ENCODE measurements around the gene UROC1. TPM values are rescaled to one million over a fixed set of nuclear protein-coding genes. Genes with fewer than 3 reads are reported as not detected.

Gene UROC1
- total and polyA plus RNA-seq, 3 donors from 2014 or later = 0.25 to 1.0 (median 0.34) TPM

GRCh38 chr3:126496894-126497850 is 20.4 kb downstream of the UROC1 start:
- Histone ChIP-seq H3K4me3 (no peak overlapping the region), H3K27me3 (no peaks in the 10 kb centered on the region), H3K27ac (no peak overlapping the region), H3K36me3 (ENCODE audit: low read depth, missing control alignments) (no peaks in the 10 kb centered on the region), H3K4me1 (no peaks in the 10 kb centered on the region), H3K9me3 (no peaks in the 10 kb centered on the region)
- WGBS, 2 donors = 81 to 82% methylated on average over 14 to 21 of the region's 21 CpGs
- DNase-seq = no peak
- TF ChIP-seq, protein P1, sequence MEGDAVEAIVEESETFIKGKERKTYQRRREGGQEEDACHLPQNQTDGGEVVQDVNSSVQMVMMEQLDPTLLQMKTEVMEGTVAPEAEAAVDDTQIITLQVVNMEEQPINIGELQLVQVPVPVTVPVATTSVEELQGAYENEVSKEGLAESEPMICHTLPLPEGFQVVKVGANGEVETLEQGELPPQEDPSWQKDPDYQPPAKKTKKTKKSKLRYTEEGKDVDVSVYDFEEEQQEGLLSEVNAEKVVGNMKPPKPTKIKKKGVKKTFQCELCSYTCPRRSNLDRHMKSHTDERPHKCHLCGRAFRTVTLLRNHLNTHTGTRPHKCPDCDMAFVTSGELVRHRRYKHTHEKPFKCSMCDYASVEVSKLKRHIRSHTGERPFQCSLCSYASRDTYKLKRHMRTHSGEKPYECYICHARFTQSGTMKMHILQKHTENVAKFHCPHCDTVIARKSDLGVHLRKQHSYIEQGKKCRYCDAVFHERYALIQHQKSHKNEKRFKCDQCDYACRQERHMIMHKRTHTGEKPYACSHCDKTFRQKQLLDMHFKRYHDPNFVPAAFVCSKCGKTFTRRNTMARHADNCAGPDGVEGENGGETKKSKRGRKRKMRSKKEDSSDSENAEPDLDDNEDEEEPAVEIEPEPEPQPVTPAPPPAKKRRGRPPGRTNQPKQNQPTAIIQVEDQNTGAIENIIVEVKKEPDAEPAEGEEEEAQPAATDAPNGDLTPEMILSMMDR (IDR thresholded peaks at IDR 0.05) = no peak
- TF ChIP-seq POLR2A (IDR thresholded peaks at IDR 0.05) = no peak
- intact Hi-C loops (cut with DNase I; ENCODE audit: low total_unique reads) = no loop called here

DNA sequence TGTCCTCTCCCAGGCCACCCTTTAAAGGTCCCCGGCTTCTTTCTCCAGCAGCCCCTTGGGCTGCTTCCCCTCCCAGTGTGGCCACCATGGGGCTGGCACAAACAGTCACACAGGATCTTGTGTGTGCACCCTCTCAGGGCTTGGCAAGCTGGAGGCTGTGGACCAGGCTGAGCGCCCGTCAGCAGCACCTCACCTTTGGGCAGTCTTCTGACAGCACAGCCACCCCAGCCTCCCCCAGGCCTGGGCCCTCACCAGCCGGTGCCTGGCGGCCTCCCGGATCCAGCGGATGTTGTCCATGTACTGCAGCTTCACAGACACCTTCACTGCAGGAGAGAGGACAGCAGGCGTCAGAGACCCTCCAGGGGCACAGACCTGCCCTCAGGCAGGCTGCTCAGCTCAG is 21.8 kb downstream of the UROC1 start:
- no peak overlapping the region for H3K4me3 ChIP-seq
- TF ChIP-seq, protein P1 (IDR thresholded peaks at IDR 0.05) = no peak
- TF ChIP-seq POLR2A (IDR thresholded peaks at IDR 0.05) = no peak
- WGBS, 2 donors = 97 to 100% methylated on average over 1 to 8 of the region's 8 CpGs
- H3K27ac ChIP-seq = no peak overlapping the region
- no peaks in the 10 kb centered on the region for H3K9me3 ChIP-seq
- no peak for DNase-seq
- no peaks in the 10 kb centered on the region for H3K4me1 ChIP-seq
- intact Hi-C loops (cut with DNase I; ENCODE audit: low total_unique reads) = no loop called here
- H3K27me3 ChIP-seq = no peaks in the 10 kb centered on the region
- no peaks in the 10 kb centered on the region for H3K36me3 ChIP-seq (ENCODE audit: low read depth, missing control alignments)

DNA sequence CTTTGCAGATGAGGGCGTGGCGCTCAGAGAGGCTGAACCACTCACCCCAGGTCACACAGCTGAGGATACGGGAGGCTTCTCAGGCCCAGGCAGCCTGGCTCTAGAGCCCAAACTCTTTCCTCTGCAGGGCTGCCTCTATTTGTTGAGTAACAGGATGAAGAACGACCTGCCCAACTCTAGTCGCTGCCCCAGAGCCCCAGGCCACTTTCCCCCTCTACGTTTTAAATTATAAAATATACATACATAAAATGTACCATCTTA is 22.7 kb downstream of the UROC1 start:
- WGBS, 2 donors = 95 to 99% methylated on average over 6 of the region's 6 CpGs
- no peak for DNase-seq
- H3K4me1 ChIP-seq = no peaks in the 10 kb centered on the region
- H3K9me3 ChIP-seq = no peaks in the 10 kb centered on the region
- H3K27ac ChIP-seq = no peak overlapping the region
- no peak for TF ChIP-seq POLR2A (IDR thresholded peaks at IDR 0.05)
- TF ChIP-seq, protein P1 (IDR thresholded peaks at IDR 0.05) = no peak
- H3K36me3 ChIP-seq (ENCODE audit: low read depth, missing control alignments) = no peaks in the 10 kb centered on the region
- intact Hi-C loops (cut with DNase I; ENCODE audit: low total_unique reads) = no loop called here
- no peaks in the 10 kb centered on the region for H3K27me3 ChIP-seq
- H3K4me3 ChIP-seq = no peak overlapping the region

- Histone ChIP-seq H3K4me3 (no peak overlapping the region), H3K9me3 (no peaks in the 10 kb centered on the region), H3K27ac (no peak overlapping the region), H3K4me1 (no peaks in the 10 kb centered on the region), H3K36me3 (ENCODE audit: low read depth, missing control alignments) (no peaks in the 10 kb centered on the region), H3K27me3 (no peaks in the 10 kb centered on the region)
- intact Hi-C loops (cut with DNase I; ENCODE audit: low total_unique reads) = no loop called here
- DNase-seq = no peak
- TF ChIP-seq, protein P1 (IDR thresholded peaks at IDR 0.05) = no peak
- TF ChIP-seq POLR2A (IDR thresholded peaks at IDR 0.05) = no peak
- 66 to 70% methylated on average over 12 of the region's 12 CpGs for WGBS, 2 donors
Measured at GRCh38 chr3:126494204-126494969, 23.2 kb downstream of the UROC1 start.

Measured in testis (tissue), 3 donors.